ENCODE data around the gene COX17.

COX17 gene

GRCh38 chr3:119653876-119654275 is 23.3 kb downstream of the COX17 start:
- Histone ChIP-seq H3K79me1 (ENCODE audit: low read length) (no peaks in the 10 kb centered on the region), H2BK15ac (replicated peaks; ENCODE audit: low read depth) (no peak overlapping the region), H3K56ac (ENCODE audit: low read length) (no peak overlapping the region), H3K9ac (ENCODE audit: low read length) (no peak overlapping the region), H3K18ac (ENCODE audit: low read length) (no peak overlapping the region), H3K4me1 (ENCODE audit: control insufficient read depth, low read depth, low read length) (no peaks in the 10 kb centered on the region), H3K36me3 (ENCODE audit: control insufficient read depth, insufficient read depth, low read length) (no peaks in the 10 kb centered on the region), H3K27ac (ENCODE audit: low read depth, low read length) (no peak overlapping the region), H4K8ac (ENCODE audit: low read depth, low read length) (no peak overlapping the region), H3K27me3 (ENCODE audit: insufficient read depth, low read length, poor library complexity) (no peaks in the 10 kb centered on the region), H2AK5ac (ENCODE audit: low read length) (no peak overlapping the region), H2BK120ac (ENCODE audit: low read depth, low read length) (no peak overlapping the region), H2BK5ac (ENCODE audit: low read length) (no peak overlapping the region), H3K23ac (ENCODE audit: low read length) (no peak overlapping the region), H3K79me2 (ENCODE audit: control insufficient read depth, insufficient read depth, low read length) (no peaks in the 10 kb centered on the region), H3K4me2 (ENCODE audit: low read length) (no peak overlapping the region), H4K5ac (ENCODE audit: low read length) (no peak overlapping the region), H3K4ac (ENCODE audit: low read depth, low read length) (no peak overlapping the region), H3K4me3 (ENCODE audit: low read length) (no peak overlapping the region)
- no peak for DNase-seq
- WGBS (ENCODE audit: extremely low coverage, insufficient coverage, low lambda C conversion rate), result no CpG with 5 or more reads among the region's 2 CpGs

DNA sequence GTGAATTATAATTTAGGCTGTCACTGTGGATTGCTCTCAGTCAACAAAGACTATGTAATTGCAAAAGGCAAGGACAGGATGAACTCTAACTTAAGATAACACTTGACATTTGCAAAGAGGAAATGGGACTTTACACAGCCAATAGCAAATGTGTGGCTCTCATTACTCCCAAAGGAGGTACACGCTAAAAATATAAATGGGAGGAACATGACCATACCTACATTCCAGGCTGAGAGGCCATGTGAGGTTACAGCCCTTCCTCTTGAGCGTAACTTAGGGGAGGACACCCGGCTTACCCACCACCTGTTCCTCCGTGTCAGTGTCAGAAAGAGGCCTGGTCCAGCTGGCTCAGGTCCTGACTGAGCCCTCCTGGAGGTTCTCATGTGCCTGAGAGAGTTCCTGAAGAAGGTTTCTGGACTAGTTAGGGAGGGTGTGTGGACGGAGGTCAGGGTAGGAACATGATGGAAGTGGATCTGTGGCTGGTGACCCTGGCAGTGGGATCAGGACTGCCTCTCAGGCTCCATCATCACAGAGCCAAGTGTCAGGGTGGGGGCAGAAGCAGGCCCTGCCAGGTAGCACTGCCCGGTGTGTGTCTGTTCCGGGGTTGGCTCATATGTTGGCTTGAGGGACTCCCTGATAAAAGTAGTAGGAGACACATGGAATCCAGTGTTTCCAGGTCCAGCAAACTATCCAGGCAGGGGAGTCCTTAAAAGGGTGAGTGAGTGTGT is 24.7 kb downstream of the COX17 start:
- H2BK15ac ChIP-seq (replicated peaks; ENCODE audit: low read depth), result no peak overlapping the region
- no peak overlapping the region for H3K18ac ChIP-seq (ENCODE audit: low read length)
- no peak overlapping the region for H4K8ac ChIP-seq (ENCODE audit: low read depth, low read length)
- no peak overlapping the region for H3K9ac ChIP-seq (ENCODE audit: low read length)
- no peaks in the 10 kb centered on the region for H3K27me3 ChIP-seq (ENCODE audit: insufficient read depth, low read length, poor library complexity)
- H3K23ac ChIP-seq (ENCODE audit: low read length), result no peak overlapping the region
- H4K5ac ChIP-seq (ENCODE audit: low read length), result no peak overlapping the region
- no peaks in the 10 kb centered on the region for H3K36me3 ChIP-seq (ENCODE audit: control insufficient read depth, insufficient read depth, low read length)
- no peak overlapping the region for H3K27ac ChIP-seq (ENCODE audit: low read depth, low read length)
- no peak for DNase-seq
- no peak overlapping the region for H3K56ac ChIP-seq (ENCODE audit: low read length)
- no peak overlapping the region for H3K4ac ChIP-seq (ENCODE audit: low read depth, low read length)
- no peaks in the 10 kb centered on the region for H3K79me2 ChIP-seq (ENCODE audit: control insufficient read depth, insufficient read depth, low read length)
- no peaks in the 10 kb centered on the region for H3K79me1 ChIP-seq (ENCODE audit: low read length)
- H2AK5ac ChIP-seq (ENCODE audit: low read length), result no peak overlapping the region
- no peak overlapping the region for H2BK120ac ChIP-seq (ENCODE audit: low read depth, low read length)
- H3K4me1 ChIP-seq (ENCODE audit: control insufficient read depth, low read depth, low read length), result no peaks in the 10 kb centered on the region
- no CpG with 5 or more reads among the region's 7 CpGs for WGBS (ENCODE audit: extremely low coverage, insufficient coverage, low lambda C conversion rate)
- H2BK5ac ChIP-seq (ENCODE audit: low read length), result no peak overlapping the region
- H3K4me3 ChIP-seq (ENCODE audit: low read length), result no peak overlapping the region
- no peak overlapping the region for H3K4me2 ChIP-seq (ENCODE audit: low read length)

DNA sequence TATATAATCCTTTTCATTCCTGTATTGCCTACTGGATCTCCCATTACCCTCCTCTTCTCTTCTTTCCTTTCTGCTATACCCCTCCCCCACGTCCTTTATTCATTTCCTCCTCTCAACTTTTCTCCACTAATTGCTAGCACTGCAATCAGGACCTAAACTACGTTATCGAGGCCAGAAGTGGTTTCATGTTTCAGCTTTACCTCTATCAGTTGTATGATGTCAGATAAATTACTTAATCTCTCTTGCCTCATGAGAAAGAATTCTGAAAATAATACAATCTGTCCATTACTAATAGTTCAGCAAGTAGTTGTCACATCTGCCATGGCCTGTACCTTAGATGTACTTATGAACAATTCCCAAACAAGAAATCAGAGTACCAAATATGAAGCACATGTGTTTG is 27.4 kb downstream of the COX17 start:
- no peaks in the 10 kb centered on the region for H3K36me3 ChIP-seq (ENCODE audit: control insufficient read depth, insufficient read depth, low read length)
- H3K27me3 ChIP-seq (ENCODE audit: insufficient read depth, low read length, poor library complexity), result no peaks in the 10 kb centered on the region
- no peak overlapping the region for H3K4ac ChIP-seq (ENCODE audit: low read depth, low read length)
- H4K5ac ChIP-seq (ENCODE audit: low read length), result no peak overlapping the region
- H3K9ac ChIP-seq (ENCODE audit: low read length), result no peak overlapping the region
- H3K79me2 ChIP-seq (ENCODE audit: control insufficient read depth, insufficient read depth, low read length), result no peaks in the 10 kb centered on the region
- H3K4me1 ChIP-seq (ENCODE audit: control insufficient read depth, low read depth, low read length), result no peaks in the 10 kb centered on the region
- no peak overlapping the region for H3K23ac ChIP-seq (ENCODE audit: low read length)
- H4K8ac ChIP-seq (ENCODE audit: low read depth, low read length), result no peak overlapping the region
- no peak overlapping the region for H3K4me3 ChIP-seq (ENCODE audit: low read length)
- H3K79me1 ChIP-seq (ENCODE audit: low read length), result no peaks in the 10 kb centered on the region
- WGBS (ENCODE audit: extremely low coverage, insufficient coverage, low lambda C conversion rate), result 100% methylated on average over 1 of the region's 3 CpGs
- H2AK5ac ChIP-seq (ENCODE audit: low read length), result no peak overlapping the region
- no peak overlapping the region for H3K56ac ChIP-seq (ENCODE audit: low read length)
- no peak overlapping the region for H2BK5ac ChIP-seq (ENCODE audit: low read length)
- no peak overlapping the region for H2BK15ac ChIP-seq (replicated peaks; ENCODE audit: low read depth)
- no peak overlapping the region for H3K4me2 ChIP-seq (ENCODE audit: low read length)
- H3K27ac ChIP-seq (ENCODE audit: low read depth, low read length), result no peak overlapping the region
- no peak overlapping the region for H2BK120ac ChIP-seq (ENCODE audit: low read depth, low read length)
- no peak for DNase-seq
- H3K18ac ChIP-seq (ENCODE audit: low read length), result no peak overlapping the region

GRCh38 chr3:119647843-119648575 is 29.2 kb downstream of the COX17 start:
- Histone ChIP-seq H3K56ac (ENCODE audit: low read length) (no peak overlapping the region), H3K79me2 (ENCODE audit: control insufficient read depth, insufficient read depth, low read length) (no peaks in the 10 kb centered on the region), H4K5ac (ENCODE audit: low read length) (no peak overlapping the region), H2AK5ac (ENCODE audit: low read length) (no peak overlapping the region), H2BK15ac (replicated peaks; ENCODE audit: low read depth) (no peak overlapping the region), H4K8ac (ENCODE audit: low read depth, low read length) (no peak overlapping the region), H3K27ac (ENCODE audit: low read depth, low read length) (no peak overlapping the region), H3K4me3 (ENCODE audit: low read length) (no peak overlapping the region), H3K4me2 (ENCODE audit: low read length) (no peak overlapping the region), H2BK5ac (ENCODE audit: low read length) (no peak overlapping the region), H3K18ac (ENCODE audit: low read length) (no peak overlapping the region), H3K79me1 (ENCODE audit: low read length) (no peaks in the 10 kb centered on the region), H2BK120ac (ENCODE audit: low read depth, low read length) (no peak overlapping the region), H3K23ac (ENCODE audit: low read length) (no peak overlapping the region), H3K27me3 (ENCODE audit: insufficient read depth, low read length, poor library complexity) (no peaks in the 10 kb centered on the region), H3K4me1 (ENCODE audit: control insufficient read depth, low read depth, low read length) (no peaks in the 10 kb centered on the region), H3K9ac (ENCODE audit: low read length) (no peak overlapping the region), H3K4ac (ENCODE audit: low read depth, low read length) (no peak overlapping the region), H3K36me3 (ENCODE audit: control insufficient read depth, insufficient read depth, low read length) (no peaks in the 10 kb centered on the region)
- no CpG with 5 or more reads among the region's 12 CpGs for WGBS (ENCODE audit: extremely low coverage, insufficient coverage, low lambda C conversion rate)
- no peak for DNase-seq

DNA sequence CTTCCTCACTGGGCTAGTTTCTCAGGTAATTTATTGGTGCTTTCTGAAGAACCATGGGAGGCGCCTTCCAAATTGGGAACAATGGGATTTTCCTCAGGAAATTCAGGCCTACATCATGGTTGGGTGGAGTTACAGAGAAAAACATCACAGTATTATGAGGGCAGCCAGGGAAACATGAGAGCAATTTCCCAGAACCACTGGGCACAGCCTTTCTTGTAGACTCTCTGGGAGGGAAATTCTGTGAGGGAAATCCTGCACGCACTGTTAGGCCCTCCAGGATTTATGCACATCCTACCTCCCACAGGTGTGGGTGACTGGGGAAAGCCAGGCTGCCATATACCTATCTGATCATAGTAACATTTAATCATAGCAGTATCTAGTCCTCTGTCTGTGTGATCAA is 30.0 kb downstream of the COX17 start:
- no peak overlapping the region for H2BK5ac ChIP-seq (ENCODE audit: low read length)
- no peaks in the 10 kb centered on the region for H3K79me1 ChIP-seq (ENCODE audit: low read length)
- H3K9ac ChIP-seq (ENCODE audit: low read length), result no peak overlapping the region
- H3K36me3 ChIP-seq (ENCODE audit: control insufficient read depth, insufficient read depth, low read length), result no peaks in the 10 kb centered on the region
- H3K4me2 ChIP-seq (ENCODE audit: low read length), result no peak overlapping the region
- no peak overlapping the region for H3K18ac ChIP-seq (ENCODE audit: low read length)
- H2BK120ac ChIP-seq (ENCODE audit: low read depth, low read length), result no peak overlapping the region
- no peak overlapping the region for H3K27ac ChIP-seq (ENCODE audit: low read depth, low read length)
- H3K4me3 ChIP-seq (ENCODE audit: low read length), result no peak overlapping the region
- H4K5ac ChIP-seq (ENCODE audit: low read length), result no peak overlapping the region
- H4K8ac ChIP-seq (ENCODE audit: low read depth, low read length), result no peak overlapping the region
- DNase-seq, result no peak
- no peaks in the 10 kb centered on the region for H3K27me3 ChIP-seq (ENCODE audit: insufficient read depth, low read length, poor library complexity)
- no peaks in the 10 kb centered on the region for H3K4me1 ChIP-seq (ENCODE audit: control insufficient read depth, low read depth, low read length)
- no peak overlapping the region for H3K4ac ChIP-seq (ENCODE audit: low read depth, low read length)
- H3K79me2 ChIP-seq (ENCODE audit: control insufficient read depth, insufficient read depth, low read length), result no peaks in the 10 kb centered on the region
- no peak overlapping the region for H3K56ac ChIP-seq (ENCODE audit: low read length)
- no peak overlapping the region for H3K23ac ChIP-seq (ENCODE audit: low read length)
- H2AK5ac ChIP-seq (ENCODE audit: low read length), result no peak overlapping the region
- H2BK15ac ChIP-seq (replicated peaks; ENCODE audit: low read depth), result no peak overlapping the region
- WGBS (ENCODE audit: extremely low coverage, insufficient coverage, low lambda C conversion rate), result no CpG with 5 or more reads among the region's 2 CpGs

Measured in mesendoderm (in vitro differentiated cells).